ENCODE results near the gene TTC24.
"Not testable (repeated sequence)": the region's sequence is repeated elsewhere in the genome, so short reads cannot be mapped to it uniquely, and the experiment has no call there.

The TTC24 gene

DNA sequence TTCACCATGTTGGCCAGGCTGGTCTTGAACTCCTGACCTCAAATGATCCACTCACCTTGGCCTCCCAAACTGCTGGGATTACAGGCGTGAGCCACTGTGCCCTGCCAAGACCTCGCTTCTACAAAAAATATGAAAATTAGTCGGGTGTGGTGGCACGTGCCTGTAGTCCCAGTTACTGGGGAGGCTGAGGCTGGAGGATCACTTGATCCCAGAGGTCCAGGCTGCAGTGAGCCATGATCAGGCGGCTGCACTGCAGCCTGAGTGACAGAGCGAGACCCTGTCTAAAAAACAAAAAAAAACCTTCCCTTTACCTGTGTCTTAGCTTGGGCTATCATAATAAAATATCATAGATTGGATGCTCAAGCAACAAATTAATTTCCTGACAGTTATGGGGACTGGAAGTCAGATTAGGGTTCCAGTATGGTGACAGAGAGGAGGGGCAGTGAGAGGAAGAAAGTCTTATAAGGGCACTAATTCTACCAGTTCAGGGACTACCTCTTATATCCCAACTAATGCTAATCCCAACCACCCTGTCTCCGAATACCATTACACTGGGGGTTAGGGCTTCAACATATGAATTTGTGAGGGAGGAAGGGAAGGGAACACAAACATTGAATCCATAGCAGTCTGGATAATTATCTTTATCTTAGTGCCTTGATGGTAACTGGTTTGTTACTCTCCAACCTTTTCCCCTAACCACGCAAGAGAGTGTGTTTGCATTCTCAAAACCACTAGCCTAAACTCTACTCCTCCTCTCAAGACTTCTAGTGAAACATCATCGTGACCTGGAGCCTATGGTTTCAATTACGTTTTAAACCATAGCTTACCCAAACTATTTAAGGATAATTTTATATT, 11.0 kb downstream of the TTC24 start:
- FAIRE-seq = no peak

DNA sequence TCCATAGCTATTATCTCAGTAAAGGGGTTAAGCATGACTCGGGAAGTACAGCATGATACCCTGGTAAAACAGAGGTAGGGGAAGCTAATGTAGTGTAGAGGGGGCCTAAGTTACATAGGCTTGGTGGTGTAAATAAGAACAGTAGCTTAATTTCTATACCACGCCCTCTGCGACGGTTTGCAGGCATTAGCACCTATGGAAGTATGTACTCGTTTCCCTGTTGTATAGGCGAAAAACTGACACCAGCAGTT, 11.6 kb downstream of the TTC24 start:
- FAIRE-seq = no peak

DNA sequence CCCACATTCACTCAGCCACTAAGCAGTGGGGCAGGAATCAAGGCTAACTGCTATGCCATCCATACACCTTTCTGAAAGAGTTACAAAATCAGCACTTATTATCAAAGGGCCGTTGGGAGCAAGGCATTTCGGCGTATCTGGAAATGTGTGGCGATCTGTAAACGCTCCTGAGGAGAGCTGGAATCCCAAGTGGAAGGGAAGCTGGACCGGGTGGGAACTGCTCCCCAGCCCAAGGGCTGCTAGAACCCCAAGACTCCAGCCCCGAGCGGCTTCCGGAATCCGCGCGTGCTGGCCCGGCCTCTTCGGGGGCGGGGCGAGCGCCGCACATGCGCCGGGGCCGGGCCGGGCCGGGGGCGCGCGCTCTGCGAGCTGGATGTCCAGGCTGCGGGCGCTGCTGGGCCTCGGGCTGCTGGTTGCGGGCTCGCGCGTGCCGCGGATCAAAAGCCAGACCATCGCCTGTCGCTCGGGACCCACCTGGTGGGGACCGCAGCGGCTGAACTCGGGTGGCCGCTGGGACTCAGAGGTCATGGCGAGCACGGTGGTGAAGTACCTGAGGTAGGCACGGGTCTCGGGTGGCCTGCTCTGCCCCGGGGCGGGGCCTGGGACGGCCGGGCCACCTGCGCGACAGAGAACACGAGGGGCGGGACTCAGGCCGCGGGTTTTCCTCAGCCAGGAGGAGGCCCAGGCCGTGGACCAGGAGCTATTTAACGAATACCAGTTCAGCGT, 12.1 kb downstream of the TTC24 start, which contains the start of gene NAXE:
Gene NAXE, plus strand, starts transcription at position 345 of the 726 bp plus-strand sequence. Its CDS starts 29 bp downstream, at position 374.
- no peak for FAIRE-seq

DNA sequence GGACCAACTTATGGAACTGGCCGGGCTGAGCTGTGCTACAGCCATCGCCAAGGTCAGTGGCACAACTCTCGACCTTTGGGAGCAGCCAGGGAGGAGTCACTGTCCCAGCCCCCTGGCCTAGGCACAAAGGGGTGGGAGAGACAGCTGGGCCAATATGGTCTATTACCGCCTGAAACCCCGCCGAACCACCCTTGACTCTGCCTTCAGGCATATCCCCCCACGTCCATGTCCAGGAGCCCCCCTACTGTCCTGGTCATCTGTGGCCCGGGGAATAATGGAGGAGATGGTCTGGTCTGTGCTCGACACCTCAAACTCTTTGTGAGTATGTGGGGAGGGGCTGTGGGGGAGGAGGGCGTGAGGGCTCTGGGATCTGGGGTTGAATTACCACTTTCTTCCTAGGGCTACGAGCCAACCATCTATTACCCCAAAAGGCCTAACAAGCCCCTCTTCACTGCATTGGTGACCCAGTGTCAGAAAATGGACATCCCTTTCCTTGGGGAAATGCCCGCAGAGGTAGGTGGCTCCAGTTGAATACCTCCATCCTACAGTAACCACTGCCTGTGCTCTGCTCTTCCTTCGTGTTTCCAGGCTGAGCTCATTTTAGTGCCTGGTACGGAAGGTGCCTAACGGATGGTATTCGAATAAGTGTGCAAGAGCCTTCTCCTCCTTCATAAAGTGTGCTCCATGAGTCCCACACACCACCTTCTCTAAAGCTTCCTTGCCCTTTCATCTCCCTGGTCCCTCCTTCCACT, 12.8 kb downstream of the TTC24 start:
- no peak for FAIRE-seq

DNA sequence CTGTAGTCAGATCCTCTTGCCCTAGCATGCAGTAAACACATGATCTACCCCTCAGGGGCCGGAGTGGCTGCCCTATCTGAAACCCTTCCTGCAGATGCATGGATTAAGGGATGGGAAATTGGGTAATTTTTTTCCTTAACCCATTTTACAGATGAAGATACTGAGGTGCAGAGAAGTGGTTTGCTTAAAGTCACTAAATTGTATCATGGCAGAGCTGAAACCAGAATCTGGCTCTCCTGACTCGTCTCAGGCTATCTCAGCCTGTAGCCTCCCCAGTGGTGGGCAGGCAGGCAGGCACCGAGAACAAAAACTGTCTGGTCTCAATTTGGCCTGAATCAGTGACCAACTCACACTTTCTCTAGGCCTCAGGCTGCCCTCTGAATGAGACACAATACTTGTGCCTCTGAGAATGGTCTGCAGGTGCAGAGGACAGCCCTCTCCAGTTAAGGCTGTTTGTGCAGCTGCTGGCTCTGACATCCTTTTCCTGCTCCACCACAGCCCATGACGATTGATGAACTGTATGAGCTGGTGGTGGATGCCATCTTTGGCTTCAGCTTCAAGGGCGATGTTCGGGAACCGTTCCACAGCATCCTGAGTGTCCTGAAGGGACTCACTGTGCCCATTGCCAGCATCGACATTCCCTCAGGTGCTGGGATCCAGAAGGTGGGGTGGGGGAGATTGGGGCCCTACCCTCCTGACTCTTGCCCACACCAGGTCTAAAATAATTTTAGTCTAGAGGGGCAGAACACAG, 13.6 kb downstream of the TTC24 start:
- FAIRE-seq = no peak

DNA sequence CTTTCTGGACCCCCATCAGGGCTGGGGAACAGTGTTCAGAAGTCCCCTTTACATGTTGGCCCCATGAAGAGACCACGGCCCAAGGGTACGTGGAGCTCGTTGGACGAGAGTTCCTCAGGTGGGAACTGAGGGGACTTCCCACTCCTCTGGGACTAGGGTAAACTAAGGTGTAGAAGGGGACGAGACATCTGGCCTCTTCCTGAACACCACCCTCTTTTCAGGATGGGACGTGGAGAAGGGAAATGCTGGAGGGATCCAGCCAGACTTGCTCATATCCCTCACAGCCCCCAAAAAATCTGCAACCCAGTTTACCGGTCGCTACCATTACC, 14.1 kb downstream of the TTC24 start:
- FAIRE-seq = no peak

DNA sequence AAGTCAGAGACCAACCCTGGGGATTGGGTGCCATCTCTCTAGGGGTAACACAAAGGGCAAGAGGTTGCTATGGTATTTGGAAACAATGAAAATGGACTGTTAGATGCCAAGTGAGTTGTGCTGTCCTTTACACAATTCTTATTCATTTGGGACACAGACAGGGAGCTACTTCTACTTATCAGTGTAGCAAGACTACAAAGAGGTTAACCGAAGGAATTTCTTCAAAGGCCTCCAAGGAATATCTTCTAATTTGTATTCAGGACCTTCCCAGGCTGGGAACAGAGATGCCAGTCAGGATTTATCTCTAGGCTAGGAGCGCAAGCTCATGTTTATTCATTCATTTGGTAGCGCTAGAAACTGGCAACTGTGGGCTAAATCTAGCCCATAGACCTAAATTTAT, 14.7 kb downstream of the TTC24 start:
- no peak for FAIRE-seq

DNA sequence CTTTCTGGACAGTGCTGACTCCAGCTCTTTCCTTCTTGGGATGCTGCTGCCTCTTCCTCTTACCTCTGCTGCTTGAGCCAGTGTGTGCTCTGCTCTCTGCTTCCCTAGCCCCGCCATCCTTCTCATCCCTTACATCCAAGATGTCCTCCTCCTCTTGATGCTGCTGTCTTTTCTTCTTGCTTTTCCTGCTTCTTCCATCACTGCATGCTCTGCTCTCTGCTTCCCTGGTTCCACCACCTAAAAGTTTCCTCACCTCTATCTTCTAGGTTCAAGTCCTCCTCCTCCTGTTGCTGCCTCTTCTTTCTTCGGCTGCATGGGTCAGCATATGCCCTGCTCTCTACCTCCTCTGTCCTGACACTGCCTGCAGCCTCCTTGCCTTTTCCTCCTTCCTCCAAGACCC, 15.5 kb downstream of the TTC24 start:
- FAIRE-seq = no peak

DNA sequence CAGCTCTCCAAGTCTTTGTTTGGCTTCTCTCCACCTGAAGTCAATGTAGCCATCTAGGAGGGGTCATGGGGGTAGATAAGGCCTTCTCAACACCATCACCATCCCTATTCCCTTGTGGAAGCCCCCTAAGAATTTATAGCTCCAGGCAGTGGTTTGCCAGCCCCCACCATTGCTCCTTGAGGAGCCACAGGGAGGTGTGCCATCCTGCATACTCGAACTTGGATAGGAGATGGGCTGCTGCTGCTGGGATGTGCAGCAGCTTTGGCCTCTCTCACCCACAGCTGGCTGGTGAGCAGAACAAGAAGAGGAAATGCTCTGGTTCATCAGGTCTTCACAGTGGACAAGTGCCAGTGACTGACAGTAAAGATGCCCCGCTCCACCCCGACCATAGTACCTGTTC, 16.9 kb downstream of the TTC24 start:
- FAIRE-seq = no peak

DNA sequence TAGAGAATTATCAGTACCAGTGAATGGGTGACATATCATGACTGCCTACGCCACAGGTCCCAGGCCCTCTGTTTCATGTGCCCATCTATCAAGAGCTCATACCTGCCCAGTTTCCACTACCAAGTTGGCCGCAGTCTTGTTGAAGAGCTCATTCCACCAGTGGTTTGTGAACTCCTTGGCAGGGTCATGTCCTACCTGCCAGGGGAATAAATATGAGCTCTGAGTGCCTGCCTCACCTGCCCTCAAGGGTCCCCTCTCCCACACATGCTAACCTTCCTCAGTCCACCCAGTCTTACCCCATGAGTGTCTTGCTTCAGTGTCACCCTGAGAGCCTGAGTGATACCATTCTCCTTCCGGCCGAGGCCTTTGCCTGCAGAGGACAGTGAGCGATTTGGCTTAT, 18.6 kb downstream of the TTC24 start:
- FAIRE-seq = no peak

DNA sequence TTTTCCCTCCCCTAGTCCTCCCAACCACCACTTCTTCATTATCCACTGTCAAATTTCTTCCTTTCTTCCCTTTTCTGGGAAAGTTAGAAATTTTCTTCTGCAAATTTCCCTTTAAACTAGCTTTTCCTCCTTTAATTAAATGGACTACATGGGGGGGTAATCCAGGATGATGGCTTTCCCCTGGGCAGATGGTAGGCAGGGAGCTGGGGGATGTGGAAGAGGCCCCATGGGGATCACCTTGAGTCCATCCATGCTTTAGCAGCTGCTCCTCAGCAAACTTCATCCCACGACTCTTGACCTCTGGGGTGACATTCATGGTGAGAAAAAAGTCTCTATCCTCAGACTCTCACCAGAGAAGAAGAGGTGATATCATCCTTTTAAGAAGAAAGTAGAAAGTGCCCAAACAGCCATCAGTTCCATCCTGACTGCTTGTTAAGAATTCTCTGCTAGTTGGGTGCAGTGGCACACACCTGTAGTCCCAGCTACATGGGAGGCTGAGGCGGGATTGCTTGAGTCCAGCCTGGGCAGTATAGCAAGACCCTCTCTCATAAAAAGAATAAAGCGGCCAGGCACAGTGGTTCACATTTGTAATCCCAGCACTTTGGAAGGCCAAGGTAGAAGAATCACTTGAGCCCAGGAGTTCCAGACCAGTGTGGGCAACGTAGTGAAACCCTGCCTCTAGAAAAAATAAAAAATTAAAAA, 19.4 kb downstream of the TTC24 start:
- FAIRE-seq = no peak

DNA sequence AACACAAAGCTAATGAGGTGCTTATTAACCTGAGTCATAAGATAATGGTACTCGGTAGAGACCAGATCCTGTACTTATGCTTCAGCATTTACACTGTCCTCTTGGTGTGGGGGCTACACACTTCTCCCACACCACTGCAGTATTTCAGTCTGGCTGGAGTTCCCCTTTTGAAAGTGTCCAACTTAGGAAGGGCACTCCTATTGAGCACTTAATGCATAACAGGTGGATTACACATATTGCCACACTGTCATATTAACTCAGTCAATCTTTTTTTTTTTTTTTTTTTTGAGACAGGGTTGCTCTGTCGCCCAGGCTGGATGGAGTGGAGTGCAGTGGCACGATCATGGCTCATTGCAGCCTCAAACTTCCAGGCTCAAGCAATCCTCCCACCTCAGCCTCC, 20.3 kb downstream of the TTC24 start:
- FAIRE-seq = no peak

DNA sequence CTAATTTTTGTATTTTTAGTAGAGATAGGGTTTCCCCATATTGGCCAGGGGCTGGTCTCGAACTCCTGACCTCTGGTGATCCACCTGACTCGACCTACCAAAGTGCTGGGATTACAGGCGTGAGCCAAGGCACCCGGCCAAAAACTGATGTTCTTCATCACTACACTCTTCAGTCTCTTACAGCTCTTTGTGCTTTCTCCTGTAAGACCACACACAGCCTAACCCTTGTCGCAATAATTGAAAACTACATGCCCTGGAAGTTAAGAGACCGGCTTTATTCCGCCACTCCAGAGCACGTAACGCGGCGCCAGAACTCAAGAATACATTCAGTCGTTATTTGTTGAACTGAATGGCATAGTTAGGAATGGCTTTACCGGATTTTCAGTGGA, 21.2 kb downstream of the TTC24 start:
- FAIRE-seq = no peak

DNA sequence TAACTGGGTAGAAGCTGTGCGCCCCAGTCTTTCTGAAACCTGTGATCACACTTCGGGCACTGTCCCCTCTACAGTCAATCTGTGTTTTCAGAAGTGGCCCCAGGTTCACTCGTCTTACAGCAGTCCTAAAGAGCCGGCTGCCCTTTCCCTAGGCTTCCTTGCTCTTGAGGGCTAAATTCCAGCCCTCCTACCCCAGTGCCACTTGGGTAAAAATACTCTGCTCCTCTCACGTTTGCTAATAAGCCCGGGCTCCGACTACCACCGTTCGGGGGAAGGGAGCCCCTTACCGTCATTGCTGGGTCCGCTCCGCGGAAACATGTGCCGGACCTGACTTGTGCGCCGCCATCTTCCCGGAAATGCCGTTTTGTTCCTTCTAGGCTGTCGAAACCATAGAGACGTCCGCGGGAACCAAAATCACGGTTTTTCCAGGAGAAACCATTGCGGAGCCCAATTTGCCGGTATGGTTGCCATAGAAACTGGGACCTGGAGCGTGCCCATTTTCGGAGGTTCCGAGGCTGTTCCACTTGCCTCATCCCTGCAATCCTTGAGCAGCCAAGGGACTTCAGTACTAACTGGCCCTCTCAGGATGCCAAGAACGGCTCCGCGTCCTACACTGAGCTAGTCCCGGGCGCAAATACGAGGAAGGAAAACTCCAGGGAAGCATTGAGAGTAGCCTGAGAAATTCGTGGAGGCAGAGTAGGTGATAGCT, 21.8 kb downstream of the TTC24 start, which contains the start of gene GPATCH4:
Gene GPATCH4, minus strand, starts transcription at position 358 of the 709 bp plus-strand sequence.
- FAIRE-seq = peak; percentile 82

DNA sequence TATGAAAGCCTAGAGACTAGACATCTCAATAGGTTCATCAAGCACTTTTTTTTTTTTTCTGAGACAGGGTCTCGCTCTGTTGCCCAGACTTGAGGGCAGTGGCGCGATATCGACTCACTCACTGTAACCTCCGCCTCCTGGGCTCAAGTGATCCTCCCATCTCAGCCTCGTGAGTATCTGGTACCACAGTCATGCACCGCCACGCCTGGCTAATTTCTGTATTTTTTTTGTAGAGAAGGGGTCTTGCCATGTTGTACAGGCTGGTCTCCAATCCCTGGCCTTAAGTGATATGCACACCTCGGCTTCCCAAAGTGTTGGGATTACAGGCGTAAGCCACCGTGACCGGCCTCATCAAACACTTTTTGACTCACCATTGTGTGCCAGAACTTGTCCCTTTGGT, 22.4 kb downstream of the TTC24 start:
- FAIRE-seq = no peak

DNA sequence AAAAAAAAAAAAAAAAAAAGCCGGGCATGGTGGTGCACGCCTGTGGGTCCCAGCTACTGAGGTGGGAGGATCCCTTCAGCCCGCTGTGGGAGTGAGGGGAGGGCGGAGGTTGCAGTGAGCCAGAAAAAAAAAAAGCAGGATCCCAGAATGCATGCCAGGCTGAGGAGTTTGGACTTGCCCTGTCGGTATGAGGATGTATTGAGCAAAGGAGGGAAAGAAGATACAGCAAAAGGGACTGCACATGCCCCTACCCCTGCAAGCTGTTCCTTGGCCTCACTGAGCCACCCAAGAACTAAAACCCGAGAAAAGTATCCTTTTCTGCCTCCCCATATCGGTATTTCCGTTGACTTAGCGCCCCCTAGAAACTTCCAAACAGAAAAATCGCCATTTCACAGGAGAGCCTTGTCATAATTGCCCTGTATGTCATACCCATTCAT, 23.1 kb downstream of the TTC24 start:
- no peak for FAIRE-seq

DNA sequence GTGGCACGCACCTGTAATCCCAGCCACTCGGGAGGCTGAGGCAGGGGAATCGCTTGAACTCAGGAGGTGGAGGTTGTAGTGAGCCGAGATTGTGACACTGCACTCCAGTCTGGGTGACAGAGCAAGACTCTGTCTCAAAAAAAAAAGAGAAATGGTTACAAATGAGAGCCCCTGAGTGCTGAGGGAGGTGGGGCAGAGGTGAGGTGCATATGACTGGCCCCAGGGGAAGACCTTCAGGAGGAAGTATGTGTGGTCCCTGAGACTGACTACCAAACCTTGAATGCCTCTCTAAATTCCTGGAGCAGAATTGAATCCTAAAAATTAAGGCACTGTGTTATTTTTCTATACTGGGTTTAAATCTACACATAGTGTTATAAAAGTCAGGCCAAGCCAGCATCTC, 27.8 kb downstream of the TTC24 start:
- not testable (repeated sequence) for FAIRE-seq

DNA sequence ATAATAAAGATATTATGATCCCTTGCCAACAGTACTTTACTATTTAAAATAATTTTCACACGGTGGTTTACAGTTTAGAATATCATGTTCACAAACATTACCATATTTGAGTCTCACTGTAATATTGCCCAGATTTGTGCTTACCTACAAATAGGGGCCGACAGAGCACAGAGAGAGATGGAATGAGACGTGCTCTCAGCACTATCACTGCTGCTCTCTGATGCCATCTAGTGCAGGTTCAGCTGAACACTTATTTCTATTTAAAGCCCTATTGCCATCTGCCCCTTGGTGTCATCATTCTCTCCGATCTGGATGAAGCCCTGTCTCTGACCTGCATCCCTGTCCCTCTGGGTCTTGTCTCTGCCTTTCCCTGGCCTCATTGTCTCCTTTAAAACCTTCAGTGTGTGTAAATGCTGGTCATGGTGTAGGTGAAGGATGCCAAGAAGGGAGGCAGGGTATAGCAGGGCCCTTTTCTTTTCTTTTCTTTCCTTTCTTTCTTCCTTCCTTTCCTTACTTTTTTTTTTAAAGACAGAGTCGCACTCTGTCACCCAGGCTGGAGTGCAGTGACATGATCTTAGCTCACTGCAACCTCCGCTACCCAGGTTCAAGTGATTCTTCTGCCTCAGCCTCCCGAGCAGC, 28.6 kb downstream of the TTC24 start:
- FAIRE-seq = peak; percentile 85

DNA sequence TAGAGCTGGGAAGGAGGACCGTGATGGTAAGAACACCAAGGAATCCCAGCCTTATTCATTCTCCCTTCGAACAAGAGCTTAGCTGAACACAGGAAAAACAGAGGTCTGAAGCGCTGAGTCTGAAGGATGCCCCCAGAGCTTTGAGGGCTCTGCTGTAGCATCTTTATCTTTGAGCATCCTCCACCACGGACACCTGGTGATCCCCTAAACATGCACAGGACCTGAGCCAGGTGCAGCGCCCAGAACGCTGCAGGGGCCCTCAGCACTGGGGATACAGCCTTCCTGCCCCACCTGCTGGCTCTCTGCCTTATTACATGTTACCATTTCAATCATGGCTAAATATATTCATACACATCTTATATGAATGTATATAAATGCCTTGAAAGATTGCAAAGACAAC, 29.5 kb downstream of the TTC24 start:
- peak; percentile 49 for FAIRE-seq

DNA sequence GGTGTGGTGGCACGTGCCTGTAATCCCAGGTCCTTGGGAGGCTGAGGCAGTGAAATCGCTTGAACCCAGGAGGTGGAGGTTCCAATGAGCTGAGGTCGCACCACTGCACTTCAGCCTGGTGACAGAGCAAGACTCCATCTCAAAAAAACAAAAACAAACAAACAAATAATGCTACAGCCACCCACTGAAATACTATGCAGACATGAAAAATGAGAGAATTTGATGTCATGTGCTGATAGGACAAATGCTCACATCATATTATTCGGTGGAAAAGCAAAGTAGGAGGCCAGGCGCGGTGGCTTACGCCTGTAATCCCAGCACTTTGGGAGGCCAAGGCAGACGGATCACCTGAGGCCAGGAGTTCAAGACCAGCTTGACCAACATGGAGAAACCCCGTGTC, 30.5 kb downstream of the TTC24 start:
- not testable (repeated sequence) for FAIRE-seq

DNA sequence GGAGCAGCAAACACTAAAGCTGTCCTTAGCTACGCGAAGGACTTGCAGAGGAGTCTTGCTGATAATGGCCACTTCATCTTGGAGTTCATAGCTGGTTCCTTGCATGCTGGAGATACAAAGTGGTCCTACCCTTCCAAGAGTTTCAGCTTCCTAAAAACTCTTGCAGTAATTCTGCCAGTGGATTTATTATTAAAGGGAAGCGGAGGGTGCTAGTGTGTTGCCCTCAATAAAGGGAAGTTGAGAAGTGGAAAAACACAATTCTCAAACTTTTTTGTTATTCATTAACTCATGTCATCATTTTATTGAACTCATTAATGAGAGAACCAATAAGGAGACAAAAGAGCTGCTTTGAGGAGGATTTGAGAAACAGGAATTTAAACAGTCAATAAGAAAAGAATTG, 33.1 kb downstream of the TTC24 start:
- FAIRE-seq = no peak
